Measurements from ENCODE around the gene RPS29. TPM values are rescaled to one million over a fixed set of nuclear protein-coding genes. Genes with fewer than 3 reads are reported as not detected.

The RPS29 gene
- total and polyA plus RNA-seq, 8 donors, result 1,178 to 2,162 (median 1,898) TPM

GRCh38 chr14:49614196-49614595 is 28.0 kb upstream of the RPS29 start:
- H3K27ac ChIP-seq, result no peak overlapping the region
- no peaks in the 10 kb centered on the region for H3K27me3 ChIP-seq
- intact Hi-C loops (cut with DNase I), result no loop called here
- no peak for ATAC-seq
- no peak for DNase-seq
- H3K4me3 ChIP-seq, result no peak overlapping the region
- H3K36me3 ChIP-seq, result peaks cover 0 to 31% of the 10 kb centered on the region in 2 donors
- TF ChIP-seq CTCF (IDR thresholded peaks at IDR 0.05), result no peak
- no peaks in the 10 kb centered on the region for H3K9me3 ChIP-seq
- peaks cover 2 to 16% of the 10 kb centered on the region in 2 donors for H3K4me1 ChIP-seq

- Histone ChIP-seq H3K27ac (no peak overlapping the region), H3K36me3 (peaks cover 0 to 22% of the 10 kb centered on the region in 2 donors), H3K27me3 (no peaks in the 10 kb centered on the region), H3K9me3 (no peaks in the 10 kb centered on the region), H3K4me1 (peaks cover 0 to under 1% of the 10 kb centered on the region in 2 donors), H3K4me3 (no peak overlapping the region)
- no peak for TF ChIP-seq CTCF (IDR thresholded peaks at IDR 0.05)
- no peak for ATAC-seq
- no peak for DNase-seq
- intact Hi-C loops (cut with DNase I), result no loop called here
Observed at GRCh38 chr14:49612671-49613070, 26.5 kb upstream of the RPS29 start.

DNA sequence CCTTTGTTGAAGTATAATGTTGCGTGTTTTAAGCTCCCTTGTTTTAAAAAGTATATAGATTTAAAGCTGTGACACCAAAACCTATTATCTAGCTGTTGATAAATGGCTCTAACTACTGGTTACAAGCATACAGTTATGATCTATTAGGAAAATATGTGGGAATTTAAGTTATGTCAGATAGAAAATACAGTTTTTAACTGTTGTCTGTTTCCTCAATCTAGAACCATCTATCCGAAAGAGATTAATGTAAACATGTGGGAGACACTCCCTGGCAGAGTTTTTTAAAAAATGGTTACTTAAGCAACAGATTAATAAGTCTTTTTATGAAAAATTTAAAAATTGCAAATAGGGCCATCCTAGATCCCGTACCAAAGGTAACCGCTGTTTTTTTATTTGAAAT is 26.1 kb upstream of the RPS29 start:
- H3K9me3 ChIP-seq, result no peaks in the 10 kb centered on the region
- no peak overlapping the region for H3K27ac ChIP-seq
- ATAC-seq (no peak), DNase-seq (no peak)
- H3K4me3 ChIP-seq, result no peak overlapping the region
- peaks cover 0 to 20% of the 10 kb centered on the region in 2 donors for H3K36me3 ChIP-seq
- intact Hi-C loops (cut with DNase I), result no loop called here
- H3K4me1 ChIP-seq, result no peaks in the 10 kb centered on the region
- no peaks in the 10 kb centered on the region for H3K27me3 ChIP-seq
- TF ChIP-seq CTCF (IDR thresholded peaks at IDR 0.05), result no peak

DNA sequence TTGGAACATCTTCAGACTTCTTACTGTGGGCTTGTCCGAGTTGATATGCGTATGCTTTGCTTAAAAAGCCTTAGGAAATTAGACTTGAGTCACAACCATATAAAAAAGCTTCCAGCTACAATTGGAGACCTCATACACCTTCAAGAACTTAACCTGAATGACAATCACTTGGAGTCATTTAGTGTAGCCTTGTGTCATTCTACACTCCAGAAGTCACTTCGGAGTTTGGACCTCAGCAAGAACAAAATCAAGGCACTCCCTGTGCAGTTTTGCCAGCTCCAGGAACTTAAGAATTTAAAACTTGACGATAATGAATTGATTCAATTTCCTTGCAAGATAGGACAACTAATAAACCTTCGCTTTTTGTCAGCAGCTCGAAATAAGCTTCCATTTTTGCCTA is 21.4 kb upstream of the RPS29 start:
- no peak overlapping the region for H3K27ac ChIP-seq
- intact Hi-C loops (cut with DNase I), result no loop called here
- TF ChIP-seq CTCF (IDR thresholded peaks at IDR 0.05), result no peak
- no peaks in the 10 kb centered on the region for H3K9me3 ChIP-seq
- peaks cover 0 to 27% of the 10 kb centered on the region in 2 donors for H3K36me3 ChIP-seq
- no peak for ATAC-seq
- H3K27me3 ChIP-seq, result no peaks in the 10 kb centered on the region
- no peaks in the 10 kb centered on the region for H3K4me1 ChIP-seq
- H3K4me3 ChIP-seq, result no peak overlapping the region
- no peak for DNase-seq

GRCh38 chr14:49598485-49599300 is 12.5 kb upstream of the RPS29 start, which contains the start of gene LRR1:
TSS of gene LRR1 (plus strand) at chr14:49598940. CDS start at chr14:49599021, 81 bp downstream.
- DNase-seq (peak; percentile 86 to 98 (median 92)), ATAC-seq (peak; percentile 91)
- TF ChIP-seq CTCF (IDR thresholded peaks at IDR 0.05), result no peak
- no peaks in the 10 kb centered on the region for H3K27me3 ChIP-seq
- H3K27ac ChIP-seq, result peak within 1 kb of the TSS; percentile 97 to 98
- intact Hi-C loops (cut with DNase I), result no loop called here
- H3K36me3 ChIP-seq, result peaks cover 0 to 9% of the 10 kb centered on the region in 2 donors
- H3K9me3 ChIP-seq, result no peaks in the 10 kb centered on the region
- H3K4me1 ChIP-seq, result peaks cover 5 to 23% of the 10 kb centered on the region in 2 donors
- H3K4me3 ChIP-seq, result peak within 1 kb of the TSS; percentile 68 to 95

All from left lung (tissue), 10 donors.